ENCODE measurements around the gene ZBTB16. TPM values are rescaled to one million over a fixed set of nuclear protein-coding genes. Genes with fewer than 3 reads are reported as not detected.
A peak's percentile ranks its signal among the peaks of the same experiment; 100 is the strongest.

Gene ZBTB16
- total and polyA plus RNA-seq, 4 donors, result 32.9 to 283 (median 74.5) TPM

DNA sequence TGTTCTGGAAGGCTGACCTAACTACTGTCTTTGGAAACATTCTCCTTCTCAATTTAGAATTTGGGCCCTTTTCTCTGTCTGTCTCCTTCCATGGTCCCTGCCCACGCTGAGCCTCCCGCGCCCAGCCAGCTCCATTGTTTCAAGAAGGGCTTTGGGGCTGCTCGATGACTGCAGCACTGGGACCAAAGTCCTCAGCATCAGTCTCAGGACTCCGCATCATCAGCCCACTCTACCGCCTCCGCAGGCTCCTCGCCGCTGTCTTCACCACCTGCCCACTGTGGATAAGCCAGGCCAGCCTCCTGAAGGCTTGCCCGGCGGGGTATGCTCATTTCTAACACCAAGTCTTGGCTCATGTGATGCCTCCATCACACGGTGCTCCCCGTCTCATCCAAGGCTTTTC, 81.3 kb downstream of the ZBTB16 start:
- ATAC-seq (ENCODE audit: low FRiP score) (no peak), DNase-seq (no peak)
- 88 to 98% methylated on average over 13 of the region's 13 CpGs for WGBS, 2 donors
- H3K27me3 ChIP-seq (ENCODE audit: control insufficient read depth in 1 of 2, insufficient read depth in 2 of 2, low read length in 1 of 2), result no peaks in the 10 kb centered on the region
- H3K4me1 ChIP-seq (ENCODE audit: control insufficient read depth in 1 of 2, insufficient read depth in 2 of 2, low read length in 2 of 2), result peaks cover 16 to 30% of the 10 kb centered on the region in 2 donors
- H3K36me3 ChIP-seq (ENCODE audit: control insufficient read depth in 1 of 2, insufficient read depth in 2 of 2, low read length in 1 of 2), result peaks cover 0 to 2% of the 10 kb centered on the region in 2 donors
- H3K27ac ChIP-seq (ENCODE audit: low read depth in 1 of 2, low read length in 2 of 2), result no peak overlapping the region
- intact Hi-C loops (cut with DNase I), result no loop called here
- H3K9me3 ChIP-seq (ENCODE audit: control insufficient read depth, low read length), result no peaks in the 10 kb centered on the region
- no peak overlapping the region for H3K4me3 ChIP-seq (ENCODE audit: low read length in 2 of 2)

DNA sequence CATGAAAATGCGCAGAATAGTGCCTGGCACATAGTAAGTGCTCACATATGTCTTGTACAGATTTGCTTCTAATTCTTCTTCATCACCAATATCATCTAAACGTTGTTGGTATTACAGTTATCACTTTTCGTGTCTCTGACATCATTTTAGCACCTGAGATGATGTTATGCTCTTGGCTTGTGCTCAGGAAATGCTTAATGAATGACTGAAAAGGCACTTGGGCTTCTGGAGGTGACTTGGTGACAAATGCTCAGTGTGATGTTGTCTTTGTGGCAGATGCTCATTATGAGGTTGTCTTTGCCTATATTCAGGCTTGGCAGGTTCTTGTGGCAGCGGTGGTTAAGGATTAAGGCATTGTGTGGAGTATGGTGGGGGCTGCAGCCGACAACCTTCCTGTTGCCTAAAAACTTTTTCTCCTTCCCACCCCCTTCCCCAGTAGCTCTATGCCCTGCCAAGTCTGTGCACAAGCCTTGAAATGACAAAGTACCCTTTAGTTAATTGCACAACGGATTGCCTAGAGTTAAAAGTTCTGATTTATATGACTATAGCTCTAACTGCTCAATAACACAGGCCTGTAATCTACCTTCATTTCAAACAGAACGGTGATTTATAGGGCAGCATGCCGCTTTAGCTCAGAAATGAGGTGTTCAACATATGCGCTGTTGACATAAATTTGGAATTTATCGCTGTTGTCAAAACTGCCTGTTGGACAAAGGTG, 82.5 kb downstream of the ZBTB16 start:
- Histone ChIP-seq H3K4me3 (ENCODE audit: low read length in 2 of 2) (no peak overlapping the region), H3K36me3 (ENCODE audit: control insufficient read depth in 1 of 2, insufficient read depth in 2 of 2, low read length in 1 of 2) (peaks cover 0 to 2% of the 10 kb centered on the region in 2 donors), H3K27ac (ENCODE audit: low read depth in 1 of 2, low read length in 2 of 2) (peak overlapping the region in 1 of 2 donors; percentile 63), H3K27me3 (ENCODE audit: control insufficient read depth in 1 of 2, insufficient read depth in 2 of 2, low read length in 1 of 2) (no peaks in the 10 kb centered on the region), H3K9me3 (ENCODE audit: control insufficient read depth, low read length) (no peaks in the 10 kb centered on the region), H3K4me1 (ENCODE audit: control insufficient read depth in 1 of 2, insufficient read depth in 2 of 2, low read length in 2 of 2) (peaks cover 15 to 25% of the 10 kb centered on the region in 2 donors)
- WGBS, 2 donors, result 57 to 69% methylated on average over 10 of the region's 10 CpGs
- no peak for ATAC-seq (ENCODE audit: low FRiP score)
- DNase-seq, result no peak
- intact Hi-C loops (cut with DNase I), result no loop called here

DNA sequence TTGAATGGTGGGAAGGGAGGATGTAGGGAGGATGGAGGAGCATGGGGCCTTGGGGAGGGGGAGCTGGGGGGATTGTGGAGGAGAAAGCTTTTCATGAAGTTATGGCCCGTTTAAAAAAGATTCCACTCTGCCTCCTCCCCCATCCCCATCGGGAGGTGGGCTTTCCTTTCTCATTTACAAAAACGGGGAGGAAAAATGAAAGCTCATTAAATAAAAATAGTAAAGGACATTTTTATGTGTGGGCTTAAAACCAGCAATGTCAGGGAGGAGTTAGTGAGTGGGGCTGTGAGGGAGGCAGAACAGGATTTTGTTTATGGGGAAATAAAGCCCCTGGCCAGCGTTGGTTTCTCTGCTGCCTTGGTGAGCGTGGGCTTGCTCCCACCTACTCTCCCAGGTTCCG, 83.2 kb downstream of the ZBTB16 start:
- intact Hi-C loops (cut with DNase I), result no loop called here
- Histone ChIP-seq H3K36me3 (ENCODE audit: control insufficient read depth in 1 of 2, insufficient read depth in 2 of 2, low read length in 1 of 2) (peaks cover 0 to 1% of the 10 kb centered on the region in 2 donors), H3K4me1 (ENCODE audit: control insufficient read depth in 1 of 2, insufficient read depth in 2 of 2, low read length in 2 of 2) (peaks cover 11 to 25% of the 10 kb centered on the region in 2 donors), H3K9me3 (ENCODE audit: control insufficient read depth, low read length) (no peaks in the 10 kb centered on the region), H3K4me3 (ENCODE audit: low read length in 2 of 2) (no peak overlapping the region), H3K27me3 (ENCODE audit: control insufficient read depth in 1 of 2, insufficient read depth in 2 of 2, low read length in 1 of 2) (no peaks in the 10 kb centered on the region), H3K27ac (ENCODE audit: low read depth in 1 of 2, low read length in 2 of 2) (peak overlapping the region; percentile 20 to 48)
- 41 to 43% methylated on average over 6 of the region's 6 CpGs for WGBS, 2 donors
- DNase-seq, result no peak
- no peak for ATAC-seq (ENCODE audit: low FRiP score)

DNA sequence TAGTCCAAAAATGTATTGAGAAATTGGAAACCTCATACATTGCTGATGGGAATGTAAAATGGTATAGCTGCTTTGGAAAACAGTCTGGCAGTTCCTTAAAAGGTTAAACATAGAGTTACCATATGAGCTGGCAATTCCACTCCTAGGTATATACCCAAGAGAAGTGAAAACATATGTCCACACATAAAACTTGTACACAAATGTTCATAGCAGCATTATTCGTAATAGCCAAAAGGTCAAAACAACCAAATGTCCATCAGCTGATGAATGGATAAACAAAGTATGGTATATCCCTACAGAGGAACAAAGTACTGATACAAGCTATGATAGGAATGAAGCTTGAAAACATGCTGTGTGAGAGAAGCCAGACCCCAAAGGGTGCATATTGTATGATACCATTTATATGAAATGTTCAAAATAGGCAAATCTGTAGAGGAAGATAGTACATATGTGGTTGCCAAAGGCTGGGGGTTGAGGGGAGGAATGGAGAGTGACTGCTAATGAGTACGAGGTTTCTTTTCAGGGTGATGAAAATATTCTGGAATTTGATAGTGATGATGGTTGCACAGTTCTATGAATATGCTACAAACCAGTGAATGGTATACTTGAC, 85.8 kb downstream of the ZBTB16 start:
- intact Hi-C loops (cut with DNase I), result no loop called here
- Histone ChIP-seq H3K36me3 (ENCODE audit: control insufficient read depth in 1 of 2, insufficient read depth in 2 of 2, low read length in 1 of 2) (no peaks in the 10 kb centered on the region), H3K4me1 (ENCODE audit: control insufficient read depth in 1 of 2, insufficient read depth in 2 of 2, low read length in 2 of 2) (peaks cover 16 to 27% of the 10 kb centered on the region in 2 donors), H3K27me3 (ENCODE audit: control insufficient read depth in 1 of 2, insufficient read depth in 2 of 2, low read length in 1 of 2) (no peaks in the 10 kb centered on the region), H3K9me3 (ENCODE audit: control insufficient read depth, low read length) (no peaks in the 10 kb centered on the region), H3K27ac (ENCODE audit: low read depth in 1 of 2, low read length in 2 of 2) (peak overlapping the region; percentile 49 to 89), H3K4me3 (ENCODE audit: low read length in 2 of 2) (no peak overlapping the region)
- DNase-seq (no peak), ATAC-seq (ENCODE audit: low FRiP score) (no peak)
- 36 to 49% methylated on average over 2 of the region's 2 CpGs for WGBS, 2 donors

DNA sequence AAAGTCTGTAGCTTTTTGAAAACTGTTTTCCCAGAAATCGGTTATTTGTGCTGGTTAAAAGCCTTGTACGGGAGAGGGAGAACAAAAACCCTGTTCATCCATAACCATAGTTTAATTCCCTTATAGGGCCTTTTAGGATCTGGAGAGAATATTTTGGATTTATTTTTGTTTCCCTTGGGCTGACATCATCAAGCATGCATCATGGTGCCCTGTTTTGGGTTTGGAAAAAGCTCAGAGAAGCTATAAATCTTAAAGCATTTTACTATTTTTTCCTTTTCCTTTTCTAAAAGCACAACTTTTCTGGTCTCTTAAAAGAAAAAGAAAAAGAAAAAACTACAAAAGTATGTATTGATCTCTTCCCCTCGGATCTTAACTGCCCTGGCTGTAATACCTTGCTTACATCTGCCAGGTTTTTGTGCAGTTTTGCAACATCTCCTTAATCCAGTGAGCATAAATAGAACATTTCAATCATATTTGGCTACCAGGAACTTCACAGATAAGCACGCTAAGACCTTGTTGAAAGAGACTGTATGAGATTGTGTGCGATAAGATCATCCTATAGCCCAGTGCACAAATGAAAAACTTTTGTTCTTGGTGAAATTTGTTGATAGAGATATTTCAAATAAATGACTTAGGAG, 88.0 kb downstream of the ZBTB16 start:
- Histone ChIP-seq H3K4me1 (ENCODE audit: control insufficient read depth in 1 of 2, insufficient read depth in 2 of 2, low read length in 2 of 2) (peaks cover 15 to 35% of the 10 kb centered on the region in 2 donors), H3K27me3 (ENCODE audit: control insufficient read depth in 1 of 2, insufficient read depth in 2 of 2, low read length in 1 of 2) (no peaks in the 10 kb centered on the region), H3K27ac (ENCODE audit: low read depth in 1 of 2, low read length in 2 of 2) (peak overlapping the region; percentile 99 to 100), H3K9me3 (ENCODE audit: control insufficient read depth, low read length) (no peaks in the 10 kb centered on the region), H3K4me3 (ENCODE audit: low read length in 2 of 2) (no peak overlapping the region), H3K36me3 (ENCODE audit: control insufficient read depth in 1 of 2, insufficient read depth in 2 of 2, low read length in 1 of 2) (no peaks in the 10 kb centered on the region)
- DNase-seq (no peak), ATAC-seq (ENCODE audit: low FRiP score) (peak; percentile 75)
- WGBS, 2 donors, result 2 to 8% methylated on average over 5 of the region's 5 CpGs
- intact Hi-C loops (cut with DNase I), result no loop called here

DNA sequence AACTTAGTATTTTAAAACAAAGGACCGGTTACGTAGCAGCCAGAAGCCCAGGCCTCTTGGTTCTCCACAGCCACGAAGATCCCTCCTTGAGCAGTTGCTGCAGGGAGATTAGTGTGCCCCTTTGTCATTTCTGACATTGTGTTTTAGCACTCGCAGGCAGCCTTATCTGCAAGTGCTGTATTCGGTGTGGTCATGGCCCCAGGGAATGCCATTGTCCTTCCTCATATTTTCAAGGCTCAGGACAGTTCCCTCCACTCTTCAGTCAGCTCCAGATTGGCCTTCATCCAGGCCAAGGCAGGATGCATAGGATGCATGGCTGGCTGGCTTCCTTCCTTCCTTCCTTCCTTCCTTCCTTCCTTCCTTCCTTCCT, 88.5 kb downstream of the ZBTB16 start:
- ATAC-seq (ENCODE audit: low FRiP score) (peak; percentile 17), DNase-seq (no peak)
- H3K36me3 ChIP-seq (ENCODE audit: control insufficient read depth in 1 of 2, insufficient read depth in 2 of 2, low read length in 1 of 2), result no peaks in the 10 kb centered on the region
- no peaks in the 10 kb centered on the region for H3K9me3 ChIP-seq (ENCODE audit: control insufficient read depth, low read length)
- H3K27ac ChIP-seq (ENCODE audit: low read depth in 1 of 2, low read length in 2 of 2), result peak overlapping the region; percentile 99 to 100
- no peaks in the 10 kb centered on the region for H3K27me3 ChIP-seq (ENCODE audit: control insufficient read depth in 1 of 2, insufficient read depth in 2 of 2, low read length in 1 of 2)
- intact Hi-C loops (cut with DNase I), result no loop called here
- H3K4me1 ChIP-seq (ENCODE audit: control insufficient read depth in 1 of 2, insufficient read depth in 2 of 2, low read length in 2 of 2), result peaks cover 16 to 34% of the 10 kb centered on the region in 2 donors
- WGBS, 2 donors, result 3 to 7% methylated on average over 5 of the region's 5 CpGs
- no peak overlapping the region for H3K4me3 ChIP-seq (ENCODE audit: low read length in 2 of 2)

DNA sequence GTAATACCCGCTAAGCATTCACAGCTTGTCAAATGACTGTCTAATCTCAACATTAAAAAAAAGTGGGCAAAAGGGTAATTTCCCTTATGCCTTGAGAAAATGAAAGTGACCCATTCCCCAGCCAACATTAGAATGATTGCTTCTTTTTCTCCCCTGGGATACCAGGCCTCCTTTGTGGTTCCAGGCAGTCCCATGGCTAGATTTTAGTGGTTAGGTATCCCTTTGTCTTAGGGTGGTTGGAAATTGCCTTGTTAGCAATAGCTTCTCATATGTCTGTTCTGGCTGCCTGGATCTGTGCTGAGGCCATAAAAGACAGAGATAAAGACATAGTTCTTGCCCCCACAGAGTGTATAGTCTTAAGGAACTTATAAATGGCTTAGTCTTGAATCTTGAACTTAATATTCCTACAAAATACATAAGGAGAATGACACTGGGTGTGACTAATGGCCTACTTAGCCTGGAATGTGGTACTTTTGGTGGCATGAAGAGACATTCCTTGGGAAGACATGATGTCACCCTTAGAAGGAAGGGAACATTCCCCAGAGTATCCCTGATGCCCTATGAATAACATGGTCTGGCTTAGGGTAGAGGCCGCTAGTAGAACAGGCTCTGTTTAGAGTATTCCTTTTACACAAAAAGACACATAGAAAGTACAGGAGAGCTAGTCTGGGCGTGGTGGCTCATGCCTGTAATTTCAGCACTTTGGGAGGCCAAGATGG, 90.3 kb downstream of the ZBTB16 start:
- Histone ChIP-seq H3K4me1 (ENCODE audit: control insufficient read depth in 1 of 2, insufficient read depth in 2 of 2, low read length in 2 of 2) (peaks cover 10 to 34% of the 10 kb centered on the region in 2 donors), H3K27ac (ENCODE audit: low read depth in 1 of 2, low read length in 2 of 2) (peak overlapping the region; percentile 85 to 86), H3K4me3 (ENCODE audit: low read length in 2 of 2) (no peak overlapping the region), H3K36me3 (ENCODE audit: control insufficient read depth in 1 of 2, insufficient read depth in 2 of 2, low read length in 1 of 2) (no peaks in the 10 kb centered on the region), H3K9me3 (ENCODE audit: control insufficient read depth, low read length) (no peaks in the 10 kb centered on the region), H3K27me3 (ENCODE audit: control insufficient read depth in 1 of 2, insufficient read depth in 2 of 2, low read length in 1 of 2) (no peaks in the 10 kb centered on the region)
- no peak for DNase-seq
- WGBS, 2 donors, result 44 to 51% methylated on average over 3 of the region's 3 CpGs
- intact Hi-C loops (cut with DNase I), result no loop called here
- no peak for ATAC-seq (ENCODE audit: low FRiP score)

DNA sequence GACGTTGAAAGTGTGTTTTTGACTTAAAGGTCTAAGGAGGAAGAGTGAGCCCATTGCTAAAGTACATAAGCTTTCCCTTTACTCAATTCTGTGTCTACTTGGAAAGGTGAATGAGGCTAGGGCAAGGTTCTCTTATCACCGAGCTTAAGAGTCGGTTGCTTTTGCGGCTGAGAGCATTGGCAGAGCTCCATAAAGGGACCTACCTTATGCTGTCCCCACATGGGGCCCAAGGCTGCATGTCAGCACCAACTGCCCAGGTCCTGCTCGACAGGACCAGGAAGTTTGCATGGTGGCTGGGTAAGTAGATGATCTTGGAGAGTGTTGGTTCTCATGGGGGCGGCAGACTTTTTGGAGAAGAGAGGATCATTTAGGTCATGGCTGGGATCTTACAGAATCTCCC, 91.2 kb downstream of the ZBTB16 start:
- ATAC-seq (ENCODE audit: low FRiP score) (no peak), DNase-seq (no peak)
- WGBS, 2 donors, result 58 to 64% methylated on average over 6 of the region's 6 CpGs
- no peaks in the 10 kb centered on the region for H3K36me3 ChIP-seq (ENCODE audit: control insufficient read depth in 1 of 2, insufficient read depth in 2 of 2, low read length in 1 of 2)
- H3K9me3 ChIP-seq (ENCODE audit: control insufficient read depth, low read length), result no peaks in the 10 kb centered on the region
- peak overlapping the region; percentile 85 to 86 for H3K27ac ChIP-seq (ENCODE audit: low read depth in 1 of 2, low read length in 2 of 2)
- intact Hi-C loops (cut with DNase I), result no loop called here
- peaks cover 10 to 37% of the 10 kb centered on the region in 2 donors for H3K4me1 ChIP-seq (ENCODE audit: control insufficient read depth in 1 of 2, insufficient read depth in 2 of 2, low read length in 2 of 2)
- H3K27me3 ChIP-seq (ENCODE audit: control insufficient read depth in 1 of 2, insufficient read depth in 2 of 2, low read length in 1 of 2), result no peaks in the 10 kb centered on the region
- H3K4me3 ChIP-seq (ENCODE audit: low read length in 2 of 2), result no peak overlapping the region

Data from aorta (tissue), 5 donors.